Spinal cord (tissue), 10 donors: Measurements from ENCODE around the gene DIS3L2. TPM values are rescaled to one million over a fixed set of nuclear protein-coding genes. Genes with fewer than 3 reads are reported as not detected.
"Not testable (repeated sequence)": the region's sequence is repeated elsewhere in the genome, so short reads cannot be mapped to it uniquely, and the experiment has no call there.

ENCODE experiments used
- DNase-seq, 6 donors: peaks; one replicate each; pipeline versions ENCODE4 v3.0.0 to v3.0.0-alpha.2; 2013 to 2015; ENCODE audit warnings: low spot score in 6 of 6, low read depth in 4 of 6
- H3K27ac ChIP-seq: one replicate; pipeline ENCODE4 v1.5.1; 2013; ENCODE audit warnings: low read depth, low read length, control low read depth
- H3K27me3 ChIP-seq: one replicate; pipeline ENCODE4 v1.6.1; 2013; ENCODE audit warnings: low read length; ENCODE audit not compliant: control insufficient read depth, insufficient read depth
- H3K36me3 ChIP-seq: one replicate; pipeline ENCODE4 v1.6.1; 2013; ENCODE audit warnings: low read length; ENCODE audit not compliant: control insufficient read depth, insufficient read depth
- H3K4me1 ChIP-seq: one replicate; pipeline ENCODE4 v1.6.1; 2013; ENCODE audit warnings: low read length; ENCODE audit not compliant: control insufficient read depth, insufficient read depth
- H3K4me3 ChIP-seq: one replicate; pipeline ENCODE4 v1.5.1; 2013; ENCODE audit warnings: low read depth, low read length, control low read depth
- H3K9me3 ChIP-seq: one replicate; pipeline ENCODE4 v1.6.1; 2013; ENCODE audit warnings: low read length; ENCODE audit not compliant: control insufficient read depth, insufficient read depth
- WGBS: methylation state at CpG from one replicate; pipeline ENCODE4 v1.1.5; 2013; ENCODE audit warnings: missing lambda C conversion rate; ENCODE audit not compliant: insufficient coverage; 5-methylcytosine and 5-hydroxymethylcytosine counted together
- polyA plus RNA-seq, 2 donors: library from polyadenylated mRNA; unstranded; fragments of 120-200 nt; gene quantifications; one replicate each; pipeline ENCODE4 v1.2.1, GENCODE V29; 2013; ENCODE audit not compliant: insufficient read length in 2 of 2
- total RNA-seq, 2 donors: library from RNA; depleted of rRNA in 1 of 2; stranded (reverse); fragments of 120-200 nt in 1 of 2; fragments of >200 nt in 1 of 2; gene quantifications; one replicate each; pipeline versions ENCODE4 v1.2.3 to v1.2.4, GENCODE V29; 2013 to 2014
- donor health status: healthy.

Gene DIS3L2
- total and polyA plus RNA-seq, 4 donors: 29.8 to 37.2 (median 33.2) TPM

GRCh38 chr2:232366461-232366860 lies 404.9 kb downstream of the DIS3L2 start:
- H3K27me3 ChIP-seq, H3K4me1 ChIP-seq, DNase-seq, H3K27ac ChIP-seq, H3K9me3 ChIP-seq, H3K36me3 ChIP-seq, H3K4me3 ChIP-seq: not testable (repeated sequence)
- 89% methylated on average over 18 of the region's 23 CpGs for WGBS

- DNase-seq: no peak
- Histone ChIP-seq H3K4me3 (no peak overlapping the region), H3K36me3 (no peaks in the 10 kb centered on the region), H3K4me1 (peaks cover 10% of the 10 kb centered on the region), H3K27ac (no peak overlapping the region), H3K27me3 (no peaks in the 10 kb centered on the region), H3K9me3 (no peaks in the 10 kb centered on the region)
- 90% methylated on average over 7 of the region's 7 CpGs for WGBS
Observed at GRCh38 chr2:232367016-232367415, 405.5 kb downstream of the DIS3L2 start.

DNA sequence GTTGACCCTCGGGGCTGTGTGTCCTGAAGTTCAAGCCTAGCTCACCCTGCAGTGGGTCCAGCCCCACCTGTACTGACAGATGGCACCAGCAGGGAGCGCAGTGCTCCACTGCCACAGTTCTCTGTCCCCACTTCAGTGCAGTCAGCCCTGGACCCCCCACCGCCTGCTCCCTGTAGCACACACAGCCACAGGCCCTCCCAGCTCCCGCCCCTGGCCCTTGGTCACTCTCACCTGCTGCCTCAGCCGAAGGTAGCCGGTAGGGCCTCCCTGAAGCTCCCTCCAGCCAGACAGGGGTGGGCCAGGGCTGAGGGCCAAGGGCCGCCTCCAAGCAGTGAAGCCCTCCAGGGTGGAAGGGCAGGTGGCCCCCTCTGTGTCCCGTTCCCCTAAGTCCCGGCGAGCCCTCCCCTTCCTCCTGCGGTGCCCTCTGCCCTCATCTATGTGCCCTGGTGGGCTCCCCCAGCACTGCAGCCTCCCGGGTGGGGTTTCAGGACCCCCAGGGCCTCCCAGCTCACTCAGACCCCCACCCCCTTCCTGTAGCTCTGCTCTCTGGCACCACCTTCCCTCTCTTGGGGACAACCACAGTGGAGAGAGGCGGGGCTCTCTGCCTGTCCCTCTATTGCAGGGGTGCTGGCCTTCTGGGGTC lies 406.2 kb downstream of the DIS3L2 start:
- Histone ChIP-seq H3K4me3 (no peak overlapping the region), H3K4me1 (peaks cover 10% of the 10 kb centered on the region), H3K36me3 (no peaks in the 10 kb centered on the region), H3K27ac (no peak overlapping the region), H3K27me3 (no peaks in the 10 kb centered on the region), H3K9me3 (no peaks in the 10 kb centered on the region)
- no peak for DNase-seq
- 84% methylated on average over 12 of the region's 13 CpGs for WGBS

DNA sequence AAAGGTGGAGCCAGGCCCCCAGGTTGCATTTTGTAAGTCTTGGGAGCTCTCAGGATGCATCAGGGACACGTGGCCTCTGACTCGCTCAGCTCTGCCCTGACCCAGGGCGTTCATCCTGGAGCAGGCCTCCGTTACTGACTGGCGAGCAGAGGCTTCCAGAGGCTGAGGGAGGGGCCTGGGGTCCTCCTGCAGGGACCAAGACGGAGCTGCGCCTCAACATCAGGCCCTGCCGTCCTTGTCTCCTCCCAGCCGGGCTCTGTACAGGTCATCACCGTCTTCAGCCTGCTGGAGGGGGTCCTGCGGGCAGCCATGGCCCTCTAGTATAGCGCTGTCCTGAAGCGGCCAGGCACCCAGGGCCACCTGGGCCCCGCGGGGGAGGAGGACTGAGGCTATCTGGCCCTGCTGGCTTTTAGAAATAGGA lies 406.8 kb downstream of the DIS3L2 start:
- H3K4me3 ChIP-seq: no peak overlapping the region
- no peaks in the 10 kb centered on the region for H3K36me3 ChIP-seq
- no peak overlapping the region for H3K27ac ChIP-seq
- DNase-seq: no peak
- no peaks in the 10 kb centered on the region for H3K27me3 ChIP-seq
- H3K4me1 ChIP-seq: peaks cover 10% of the 10 kb centered on the region
- no peaks in the 10 kb centered on the region for H3K9me3 ChIP-seq
- WGBS: 93% methylated on average over 13 of the region's 15 CpGs

GRCh38 chr2:232369126-232369951 lies 407.8 kb downstream of the DIS3L2 start:
- DNase-seq: no peak
- no peaks in the 10 kb centered on the region for H3K36me3 ChIP-seq
- 50% methylated on average over 12 of the region's 15 CpGs for WGBS

GRCh38 chr2:232370007-232370406 lies 408.5 kb downstream of the DIS3L2 start:
- not testable (repeated sequence) for H3K27me3 ChIP-seq, H3K4me1 ChIP-seq, H3K36me3 ChIP-seq, H3K4me3 ChIP-seq, H3K27ac ChIP-seq, H3K9me3 ChIP-seq, DNase-seq
- WGBS: no CpG with 5 or more reads among the region's 12 CpGs

More at GRCh38 chr2:232369126-232369951, 407.8 kb downstream of the DIS3L2 start:
- H3K27ac ChIP-seq: no peak overlapping the region
- peaks cover 10% of the 10 kb centered on the region for H3K4me1 ChIP-seq
- H3K9me3 ChIP-seq: no peaks in the 10 kb centered on the region
- no peak overlapping the region for H3K4me3 ChIP-seq
- no peaks in the 10 kb centered on the region for H3K27me3 ChIP-seq

DNA sequence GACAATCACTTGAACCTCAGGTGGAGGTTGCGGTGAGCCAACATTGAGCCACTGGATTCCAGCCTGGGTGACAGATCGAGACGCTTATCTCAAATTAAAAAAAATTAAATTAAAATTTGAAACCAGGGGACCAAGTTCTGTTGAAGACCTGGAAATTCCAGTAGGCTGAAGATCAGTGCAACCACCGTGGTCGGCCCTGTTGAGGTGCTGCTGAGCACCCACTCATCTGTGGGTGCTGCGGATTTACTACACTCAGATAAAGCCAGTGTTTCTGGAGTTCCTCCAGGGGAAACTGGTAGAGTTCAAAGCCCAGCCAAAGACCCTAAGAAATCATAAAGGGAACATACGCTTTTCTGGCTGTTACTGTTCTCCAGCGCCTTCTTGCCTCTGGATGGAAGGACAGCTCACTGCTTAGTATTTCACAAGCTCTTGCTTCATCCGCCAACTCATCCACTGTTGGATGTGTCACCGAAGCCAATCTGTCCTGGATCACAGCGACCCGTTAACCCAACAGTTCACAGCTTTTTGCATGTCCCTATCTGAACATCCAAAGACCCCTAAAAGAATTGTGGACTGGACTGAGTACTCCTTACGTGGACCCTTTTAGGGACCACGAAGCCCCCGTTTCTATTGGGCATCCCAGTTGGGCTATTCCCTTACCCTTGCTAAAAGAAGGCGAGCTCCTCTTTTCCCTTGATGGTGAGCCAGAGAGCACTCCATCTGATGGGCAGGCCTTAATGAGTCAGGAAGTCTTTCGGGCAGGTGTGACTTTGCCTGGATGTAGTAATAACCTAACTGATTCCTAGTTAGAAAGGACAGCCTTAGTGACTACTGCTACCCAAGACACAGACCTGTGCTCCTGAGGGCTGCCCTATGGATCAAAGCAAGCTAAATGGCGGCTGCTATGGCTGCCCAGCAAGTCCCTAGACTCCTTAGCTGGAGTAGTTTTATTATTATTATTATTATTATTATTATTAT lies 411.0 kb downstream of the DIS3L2 start:
- WGBS: 96% methylated on average over 14 of the region's 18 CpGs
- Histone ChIP-seq H3K27me3 (no peaks in the 10 kb centered on the region), H3K4me3 (no peak overlapping the region), H3K9me3 (no peaks in the 10 kb centered on the region), H3K36me3 (no peaks in the 10 kb centered on the region), H3K4me1 (peaks cover 10% of the 10 kb centered on the region), H3K27ac (no peak overlapping the region)
- no peak for DNase-seq

- Histone ChIP-seq H3K4me1 (peaks cover 6% of the 10 kb centered on the region), H3K27ac (no peak overlapping the region), H3K36me3 (no peaks in the 10 kb centered on the region), H3K4me3 (no peak overlapping the region), H3K9me3 (no peaks in the 10 kb centered on the region), H3K27me3 (no peaks in the 10 kb centered on the region)
- WGBS: 70% methylated on average over 1 of the region's 1 CpG
- DNase-seq: no peak
Observed at GRCh38 chr2:232374356-232374755, 412.8 kb downstream of the DIS3L2 start.

GRCh38 chr2:232375164-232375563 lies 413.7 kb downstream of the DIS3L2 start:
- WGBS: 49% methylated on average over 10 of the region's 12 CpGs
- DNase-seq: peak in 1 of 6 donors; percentile 35

More at GRCh38 chr2:232375164-232375563, 413.7 kb downstream of the DIS3L2 start:
- no peak overlapping the region for H3K4me3 ChIP-seq
- H3K36me3 ChIP-seq: no peaks in the 10 kb centered on the region
- no peaks in the 10 kb centered on the region for H3K9me3 ChIP-seq
- no peaks in the 10 kb centered on the region for H3K4me1 ChIP-seq
- no peak overlapping the region for H3K27ac ChIP-seq
- H3K27me3 ChIP-seq: no peaks in the 10 kb centered on the region
